ENCODE results near the gene TCEA2.

Gene TCEA2

GRCh38 chr20:64035933-64036345 is 27.1 kb upstream of the TCEA2 start, which contains the start of gene C20orf204:
C20orf204 (plus strand) TSS chr20:64036182; CDS start chr20:64036324, 142 bp downstream.
- DNase-seq (ENCODE audit: low spot score): no peak

- DNase-seq (ENCODE audit: low spot score): no peak
Observed at GRCh38 chr20:64036346-64037198, 26.4 kb upstream of the TCEA2 start.

- no peak for DNase-seq (ENCODE audit: low spot score)
Observed at GRCh38 chr20:64037199-64037497, 25.9 kb upstream of the TCEA2 start.

GRCh38 chr20:64037498-64038213 is 25.3 kb upstream of the TCEA2 start:
- peak; percentile 69 for DNase-seq (ENCODE audit: low spot score)

- DNase-seq (ENCODE audit: low spot score): no peak
Observed at GRCh38 chr20:64038224-64038564, 24.8 kb upstream of the TCEA2 start.

GRCh38 chr20:64038565-64039292 is 24.3 kb upstream of the TCEA2 start:
- DNase-seq (ENCODE audit: low spot score): peak; percentile 51

GRCh38 chr20:64039293-64040160 is 23.5 kb upstream of the TCEA2 start:
- no peak for DNase-seq (ENCODE audit: low spot score)

GRCh38 chr20:64040231-64041039 is 22.6 kb upstream of the TCEA2 start:
- DNase-seq (ENCODE audit: low spot score): no peak

GRCh38 chr20:64041040-64041780 is 21.8 kb upstream of the TCEA2 start:
- peak; percentile 86 for DNase-seq (ENCODE audit: low spot score)

- no peak for DNase-seq (ENCODE audit: low spot score)
Observed at GRCh38 chr20:64041781-64042053, 21.3 kb upstream of the TCEA2 start.

GRCh38 chr20:64042054-64042781 is 20.8 kb upstream of the TCEA2 start:
- no peak for DNase-seq (ENCODE audit: low spot score)

GRCh38 chr20:64043768-64044167 is 19.2 kb upstream of the TCEA2 start:
- no peak for DNase-seq (ENCODE audit: low spot score)

GRCh38 chr20:64044484-64045247 is 18.3 kb upstream of the TCEA2 start:
- DNase-seq (ENCODE audit: low spot score): no peak

- DNase-seq (ENCODE audit: low spot score): no peak
Observed at GRCh38 chr20:64045346-64046011, 17.5 kb upstream of the TCEA2 start.

- DNase-seq (ENCODE audit: low spot score): no peak
Observed at GRCh38 chr20:64047046-64047389, 16.0 kb upstream of the TCEA2 start.

- no peak for DNase-seq (ENCODE audit: low spot score)
Observed at GRCh38 chr20:64047968-64048401, 15.0 kb upstream of the TCEA2 start.

GRCh38 chr20:64048402-64049044 is 14.5 kb upstream of the TCEA2 start:
- no peak for DNase-seq (ENCODE audit: low spot score)
